Neutrophil (primary cell): ENCODE data around the gene FNBP1L.

ENCODE experiments used
- H3K27ac ChIP-seq: fragments of 200-600 bp; sonication (generic); 2 replicates; pipeline ENCODE4 v1.5.1; 2016; ENCODE audit warnings: mild to moderate bottlenecking, moderate library complexity
- H3K27me3 ChIP-seq: fragments of 200-600 bp; sonication (generic); 2 replicates; pipeline ENCODE4 v1.6.0; 2016; ENCODE audit warnings: mild to moderate bottlenecking
- H3K36me3 ChIP-seq: fragments of 200-600 bp; sonication (generic); 2 replicates; pipeline ENCODE4 v1.5.1; 2017
- H3K4me1 ChIP-seq, 2 experiments: fragments of 200-600 bp in 1 of 2; sonication (generic) in 1 of 2; 1 replicate in 1 of 2; 2 replicates in 1 of 2; pipeline versions ENCODE4 v1.5.1 to v1.6.1; 2013 to 2016; ENCODE audit warnings: low read depth in 1 of 2, low read length in 1 of 2, mild to moderate bottlenecking in 1 of 2, moderate library complexity in 1 of 2; ENCODE audit not compliant: control insufficient read depth in 1 of 2, insufficient read depth in 1 of 2
- H3K4me3 ChIP-seq, 2 experiments: fragments of 200-600 bp in 1 of 2; sonication (generic) in 1 of 2; 1 replicate in 1 of 2; 2 replicates in 1 of 2; pipeline ENCODE4 v1.5.1; 2013 to 2016; ENCODE audit warnings: low read depth in 1 of 2, low read length in 1 of 2, mild to moderate bottlenecking in 1 of 2, moderate library complexity in 1 of 2
- H3K9me3 ChIP-seq: fragments of 200-600 bp; sonication (generic); 2 replicates; pipeline ENCODE4 v1.5.1; 2016
- TF ChIP-seq, protein P1 (sequence below): fragments of 200-600 bp; sonication (generic); IDR thresholded peaks from 2 replicates; pipeline ENCODE4 v1.5.1; 2016; ENCODE audit warnings: antibody characterized with exemption

The FNBP1L gene

GRCh38 chr1:93594603-93594880, 146.6 kb downstream of the FNBP1L start:
- H3K36me3 ChIP-seq = no peaks in the 10 kb centered on the region
- no peak overlapping the region for H3K27ac ChIP-seq
- TF ChIP-seq, protein P1, sequence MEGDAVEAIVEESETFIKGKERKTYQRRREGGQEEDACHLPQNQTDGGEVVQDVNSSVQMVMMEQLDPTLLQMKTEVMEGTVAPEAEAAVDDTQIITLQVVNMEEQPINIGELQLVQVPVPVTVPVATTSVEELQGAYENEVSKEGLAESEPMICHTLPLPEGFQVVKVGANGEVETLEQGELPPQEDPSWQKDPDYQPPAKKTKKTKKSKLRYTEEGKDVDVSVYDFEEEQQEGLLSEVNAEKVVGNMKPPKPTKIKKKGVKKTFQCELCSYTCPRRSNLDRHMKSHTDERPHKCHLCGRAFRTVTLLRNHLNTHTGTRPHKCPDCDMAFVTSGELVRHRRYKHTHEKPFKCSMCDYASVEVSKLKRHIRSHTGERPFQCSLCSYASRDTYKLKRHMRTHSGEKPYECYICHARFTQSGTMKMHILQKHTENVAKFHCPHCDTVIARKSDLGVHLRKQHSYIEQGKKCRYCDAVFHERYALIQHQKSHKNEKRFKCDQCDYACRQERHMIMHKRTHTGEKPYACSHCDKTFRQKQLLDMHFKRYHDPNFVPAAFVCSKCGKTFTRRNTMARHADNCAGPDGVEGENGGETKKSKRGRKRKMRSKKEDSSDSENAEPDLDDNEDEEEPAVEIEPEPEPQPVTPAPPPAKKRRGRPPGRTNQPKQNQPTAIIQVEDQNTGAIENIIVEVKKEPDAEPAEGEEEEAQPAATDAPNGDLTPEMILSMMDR = no peak
- H3K4me1 ChIP-seq = peaks cover 6 to 11% of the 10 kb centered on the region in 2 experiments
- H3K27me3 ChIP-seq = no peaks in the 10 kb centered on the region
- H3K4me3 ChIP-seq = no peak overlapping the region
- no peaks in the 10 kb centered on the region for H3K9me3 ChIP-seq

GRCh38 chr1:93595266-93595665, 147.3 kb downstream of the FNBP1L start:
- Histone ChIP-seq H3K4me1 (peaks cover 6 to 9% of the 10 kb centered on the region in 2 experiments), H3K4me3 (no peak overlapping the region), H3K36me3 (no peaks in the 10 kb centered on the region), H3K9me3 (no peaks in the 10 kb centered on the region), H3K27me3 (no peaks in the 10 kb centered on the region), H3K27ac (no peak overlapping the region)
- TF ChIP-seq, protein P1 = no peak

GRCh38 chr1:93595743-93596142, 147.8 kb downstream of the FNBP1L start:
- Histone ChIP-seq H3K27me3 (no peaks in the 10 kb centered on the region), H3K4me1 (peaks cover 6 to 9% of the 10 kb centered on the region in 2 experiments), H3K27ac (no peak overlapping the region), H3K36me3 (no peaks in the 10 kb centered on the region), H3K9me3 (no peaks in the 10 kb centered on the region), H3K4me3 (no peak overlapping the region)
- TF ChIP-seq, protein P1 = no peak

DNA sequence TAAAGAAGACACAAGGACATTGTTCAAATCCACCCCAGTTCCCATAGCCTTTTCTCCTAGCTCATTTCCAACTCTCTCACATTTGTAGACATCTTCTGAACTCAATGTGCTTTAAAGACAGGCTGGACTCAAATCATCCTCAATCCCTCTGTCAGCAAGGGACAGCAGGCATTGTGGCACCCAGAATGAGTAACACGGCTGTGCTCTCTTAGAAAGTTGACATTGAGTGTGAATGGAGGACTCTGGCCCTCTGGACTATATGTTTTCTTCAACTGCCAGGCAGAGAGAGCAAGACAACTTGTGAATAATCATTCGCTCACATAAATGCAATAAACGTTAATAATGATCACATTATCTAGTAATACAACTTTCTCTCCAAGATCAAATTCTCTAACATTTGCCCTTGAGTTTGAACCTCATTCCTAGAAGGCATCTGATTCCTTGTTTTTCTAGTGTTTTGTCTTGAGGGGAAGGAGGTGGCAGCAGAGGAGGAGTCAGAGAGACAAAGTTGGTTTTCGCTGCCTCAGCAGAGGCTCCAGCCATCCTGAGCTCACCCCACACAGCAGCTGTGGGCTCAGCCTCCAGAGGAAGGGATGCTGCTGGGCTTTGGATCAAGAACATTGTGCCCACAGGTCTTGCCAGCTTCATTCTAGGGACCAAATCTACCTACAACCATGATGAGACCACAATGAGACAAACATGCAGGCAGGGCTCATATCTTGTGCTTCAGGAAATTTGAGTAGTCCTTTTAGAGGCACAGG, 148.6 kb downstream of the FNBP1L start:
- Histone ChIP-seq H3K27ac (no peak overlapping the region), H3K36me3 (no peaks in the 10 kb centered on the region), H3K4me1 (peaks cover 3 to 4% of the 10 kb centered on the region in 2 experiments), H3K9me3 (no peaks in the 10 kb centered on the region), H3K27me3 (no peaks in the 10 kb centered on the region), H3K4me3 (no peak overlapping the region)
- TF ChIP-seq, protein P1 = no peak

- no peaks in the 10 kb centered on the region for H3K4me1 ChIP-seq
- H3K36me3 ChIP-seq = no peaks in the 10 kb centered on the region
- TF ChIP-seq, protein P1 = no peak
- no peak overlapping the region for H3K27ac ChIP-seq
- H3K27me3 ChIP-seq = no peaks in the 10 kb centered on the region
- no peak overlapping the region for H3K4me3 ChIP-seq
- no peaks in the 10 kb centered on the region for H3K9me3 ChIP-seq
Observed at GRCh38 chr1:93597709-93598108, 149.8 kb downstream of the FNBP1L start.
